HG02642 (cell line): Measurements from ENCODE around the gene RHOJ.
"Not testable (repeated sequence)": the region's sequence is repeated elsewhere in the genome, so short reads cannot be mapped to it uniquely, and the experiment has no call there.

Experiments used
- ATAC-seq: cut with Tn5 transposase; IDR thresholded peaks from one replicate; pipeline ENCODE4 v1.9.1; 2021; ENCODE audit warnings: mild to moderate bottlenecking; ENCODE audit not compliant: unreplicated experiment, poor library complexity

Gene RHOJ

DNA sequence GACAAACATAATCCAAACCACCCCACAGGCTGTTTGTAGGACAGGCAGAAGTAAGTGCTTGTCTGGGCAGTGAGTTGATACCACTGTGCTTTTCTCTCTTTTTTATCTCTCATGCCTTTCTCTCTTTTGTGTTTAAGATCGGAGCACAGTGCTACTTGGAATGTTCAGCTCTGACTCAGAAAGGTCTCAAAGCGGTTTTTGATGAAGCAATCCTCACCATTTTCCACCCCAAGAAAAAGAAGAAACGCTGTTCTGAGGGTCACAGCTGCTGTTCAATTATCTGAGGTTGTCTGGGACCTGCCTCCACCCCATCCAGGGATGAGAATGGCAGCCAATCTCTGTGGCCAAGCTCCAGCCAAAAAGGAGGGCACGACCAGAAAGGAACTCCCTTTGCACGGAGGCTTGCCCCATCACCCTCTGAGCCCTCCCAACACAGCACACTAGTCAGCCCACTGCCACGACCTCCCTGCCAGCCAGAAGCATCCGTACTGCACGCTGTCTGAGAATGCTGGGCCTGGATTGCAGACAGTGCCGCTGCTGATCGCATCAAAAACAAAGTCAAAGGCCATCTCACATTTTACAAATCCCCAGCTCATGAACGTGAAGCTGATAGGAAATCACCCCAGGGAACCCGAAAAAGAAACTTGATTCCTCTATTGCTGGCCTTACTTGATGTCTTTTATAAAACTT is 86.6 kb downstream of the RHOJ start:
- no peak for ATAC-seq

DNA sequence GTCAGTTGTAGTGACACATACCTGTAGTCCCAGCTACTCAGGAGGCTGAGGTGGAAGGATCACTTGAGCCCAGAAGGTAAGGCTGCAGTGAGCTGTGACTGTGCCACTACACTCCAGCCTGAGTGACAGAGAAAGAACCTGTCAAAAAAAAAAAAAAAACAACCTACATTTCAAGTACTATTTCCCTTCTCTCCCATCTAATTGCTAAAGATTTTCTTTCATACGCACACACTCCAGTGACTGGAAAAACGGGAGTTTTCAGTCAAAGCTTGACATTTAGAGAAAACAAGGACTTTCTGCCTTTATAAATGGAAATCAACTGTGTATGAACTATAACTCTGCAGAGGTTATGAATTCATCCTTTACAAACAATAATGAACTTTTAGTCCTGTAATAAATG is 88.6 kb downstream of the RHOJ start:
- no peak for ATAC-seq

DNA sequence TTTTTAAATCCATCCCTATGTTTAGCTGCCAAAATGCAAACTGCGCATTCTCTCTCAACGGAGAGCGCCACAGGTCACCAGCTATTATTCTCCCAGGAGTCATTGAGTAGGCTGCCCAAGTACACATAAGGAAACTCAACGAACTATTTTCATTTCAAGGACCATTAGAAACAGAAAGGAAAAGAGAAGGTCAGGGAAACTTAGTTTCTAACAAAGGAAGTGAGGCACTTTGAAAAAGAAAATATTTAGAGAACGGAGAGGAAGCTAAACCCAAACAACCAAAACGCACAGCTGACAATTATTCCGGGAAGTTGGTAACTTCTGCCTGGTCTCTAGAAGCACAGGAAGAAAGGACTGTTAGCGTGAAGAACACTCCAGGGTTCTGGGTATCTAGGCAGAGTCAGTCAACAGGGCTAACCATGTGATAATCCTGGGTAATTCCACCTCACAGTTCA is 91.0 kb downstream of the RHOJ start:
- ATAC-seq, result no peak

GRCh38 chr14:63296060-63296563 is 91.9 kb downstream of the RHOJ start:
- no peak for ATAC-seq

GRCh38 chr14:63297372-63298063 is 93.3 kb downstream of the RHOJ start:
- no peak for ATAC-seq

DNA sequence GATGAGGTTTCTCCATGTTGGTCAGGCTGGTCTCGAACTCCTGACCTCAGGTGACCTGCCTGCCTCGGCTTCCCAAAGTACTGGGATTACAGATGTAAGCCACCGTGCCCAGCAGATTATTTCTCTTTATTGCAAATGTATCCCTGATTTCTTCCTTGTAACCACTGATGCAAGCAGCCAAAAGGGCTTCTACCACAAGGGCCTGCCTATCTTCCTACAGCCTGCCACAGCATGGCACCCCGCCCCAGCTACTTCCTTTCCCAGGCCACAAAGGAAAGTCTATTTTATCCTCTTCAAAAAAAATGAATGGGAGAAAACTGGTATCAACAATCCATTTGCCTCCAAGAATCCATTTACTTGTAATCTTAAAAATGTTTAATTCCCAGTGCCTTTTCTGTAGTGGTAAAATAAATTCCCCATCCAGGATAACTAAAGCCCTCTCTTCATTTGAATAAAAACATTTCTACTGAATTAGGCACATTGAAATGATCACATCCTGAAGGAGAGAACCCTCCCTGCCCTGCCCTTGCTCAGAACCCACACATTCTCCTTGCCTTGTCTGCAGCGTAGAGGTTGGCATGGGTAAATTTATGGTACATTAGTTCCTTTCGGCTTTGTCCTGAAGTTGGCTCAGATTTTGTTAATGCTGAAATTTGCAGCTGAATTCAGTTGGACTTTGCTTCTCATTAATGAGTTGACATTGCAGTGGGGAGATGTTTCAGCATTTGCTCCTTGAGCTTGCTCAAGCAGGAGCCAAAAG is 95.3 kb downstream of the RHOJ start:
- ATAC-seq, result no peak

- ATAC-seq, result no peak
These were observed 96.6 kb downstream of the RHOJ start for GRCh38 chr14:63300854-63301253.

DNA sequence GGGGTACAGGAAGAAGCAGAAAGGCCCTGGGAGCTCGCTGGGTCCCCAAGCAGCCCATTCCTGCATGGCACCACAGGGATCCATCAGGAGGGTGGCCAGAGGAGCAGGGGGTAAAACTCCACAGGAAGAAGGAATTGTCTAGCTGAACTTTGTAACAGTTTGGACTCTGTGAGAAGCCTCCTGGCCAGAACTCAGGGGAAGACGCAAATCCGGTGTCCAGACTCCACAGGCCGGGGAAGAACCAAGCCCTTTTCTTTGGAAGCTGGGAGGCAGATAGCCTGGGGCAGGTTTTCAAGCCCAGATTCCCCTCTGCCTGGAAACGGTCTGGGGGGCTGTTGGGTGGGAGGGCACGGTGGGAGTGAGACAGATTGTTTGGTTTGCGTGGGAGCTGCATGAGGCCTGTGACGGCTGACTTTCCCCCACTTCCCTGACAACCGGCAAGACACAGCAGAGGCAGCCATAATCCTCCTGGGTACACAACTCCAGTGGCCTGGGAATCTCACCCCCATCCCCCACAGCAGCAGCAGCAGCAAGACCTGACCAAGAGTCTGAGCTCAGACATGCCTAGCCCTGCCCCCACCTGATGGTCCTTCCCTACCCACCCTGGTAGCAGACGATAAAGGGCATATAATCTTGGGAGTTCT is 97.8 kb downstream of the RHOJ start:
- ATAC-seq, result no peak

- ATAC-seq, result not testable (repeated sequence)
These were observed 100.2 kb downstream of the RHOJ start for GRCh38 chr14:63304429-63304828.

DNA sequence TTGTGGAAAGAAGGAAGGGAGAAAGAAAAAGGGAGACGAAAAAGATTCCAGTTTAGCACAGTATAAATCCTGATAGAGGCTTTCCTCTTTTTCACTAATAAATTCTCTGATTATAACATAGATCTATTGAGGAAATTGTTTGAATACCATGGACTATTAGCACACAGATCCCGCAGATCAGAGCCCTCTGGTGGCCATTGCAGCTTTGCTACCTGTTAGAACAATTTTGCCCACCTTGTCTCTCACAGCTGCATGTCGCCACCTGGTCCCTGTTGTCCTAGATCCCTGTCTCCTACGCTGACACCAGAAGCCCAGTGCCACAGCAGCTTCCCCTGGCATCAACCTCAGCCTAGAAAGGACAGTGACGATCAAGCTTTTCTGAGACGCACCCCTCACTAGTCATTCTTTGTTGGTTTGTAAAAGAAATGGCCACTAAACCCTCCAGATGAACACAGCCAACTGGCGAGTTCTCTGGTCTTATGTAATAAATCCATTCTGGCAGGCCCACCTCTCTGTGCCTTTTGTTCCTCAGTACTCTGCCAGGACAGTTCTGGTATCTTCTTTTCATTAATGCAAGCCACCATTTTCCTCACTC is 104.6 kb downstream of the RHOJ start:
- ATAC-seq, result no peak

- no peak for ATAC-seq
These were observed 114.6 kb downstream of the RHOJ start, which contains the start of gene GPHB5 for GRCh38 chr14:63318835-63319234. TSS of gene GPHB5 (minus strand) at chr14:63318935. CDS start at chr14:63317849, 1,086 bp downstream.

DNA sequence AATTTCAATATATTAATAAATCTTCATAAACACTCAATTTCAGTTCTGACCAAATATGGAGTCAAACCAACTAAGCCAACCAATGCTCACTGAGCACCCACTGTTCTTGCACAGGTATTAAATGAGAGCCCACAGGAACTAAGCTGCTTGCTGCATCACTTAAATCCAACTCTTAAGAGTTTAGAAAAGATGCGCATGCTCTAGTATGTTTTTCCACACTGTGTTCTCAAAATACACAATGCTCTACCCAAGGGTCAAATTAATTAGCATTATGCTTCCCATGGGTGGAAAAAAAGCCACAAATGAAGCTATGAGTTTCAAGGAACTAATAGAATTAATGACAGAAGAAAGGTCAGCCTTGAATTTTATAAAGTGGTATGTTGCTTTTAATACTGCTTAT is 118.2 kb downstream of the RHOJ start:
- no peak for ATAC-seq

GRCh38 chr14:63322897-63323573 is 118.8 kb downstream of the RHOJ start:
- no peak for ATAC-seq

DNA sequence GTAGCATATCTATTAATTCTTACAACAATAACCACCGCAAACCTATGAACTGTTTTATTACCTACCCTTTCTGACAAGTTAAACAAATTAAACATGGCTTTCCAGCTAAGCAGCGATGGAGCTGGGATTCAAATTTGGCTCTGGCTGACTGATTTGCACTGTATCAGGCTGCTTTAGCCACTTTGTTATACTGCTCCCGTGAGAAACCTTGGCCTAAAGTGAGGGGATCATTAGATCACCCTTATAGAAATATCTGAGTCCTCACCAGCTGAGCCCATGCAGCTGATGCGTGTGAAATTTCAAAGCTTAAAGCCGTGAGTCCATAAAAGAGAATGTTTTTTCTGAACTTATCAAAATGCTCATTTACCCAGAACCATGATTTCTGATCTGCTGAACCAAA is 122.6 kb downstream of the RHOJ start:
- no peak for ATAC-seq

- ATAC-seq, result no peak
These were observed 124.8 kb downstream of the RHOJ start for GRCh38 chr14:63328787-63329737.

GRCh38 chr14:63342371-63342770 is 138.1 kb downstream of the RHOJ start:
- ATAC-seq, result no peak
